ENCODE data around the gene SRRM5. TPM values are rescaled to one million over a fixed set of nuclear protein-coding genes. Genes with fewer than 3 reads are reported as not detected.

SRRM5 gene
- total and polyA plus RNA-seq, 2 of the 13 experiments (the other 11 are each of a cell fraction or from before 2014, with no cell fraction given) = 0.11 to 0.16 TPM

DNA sequence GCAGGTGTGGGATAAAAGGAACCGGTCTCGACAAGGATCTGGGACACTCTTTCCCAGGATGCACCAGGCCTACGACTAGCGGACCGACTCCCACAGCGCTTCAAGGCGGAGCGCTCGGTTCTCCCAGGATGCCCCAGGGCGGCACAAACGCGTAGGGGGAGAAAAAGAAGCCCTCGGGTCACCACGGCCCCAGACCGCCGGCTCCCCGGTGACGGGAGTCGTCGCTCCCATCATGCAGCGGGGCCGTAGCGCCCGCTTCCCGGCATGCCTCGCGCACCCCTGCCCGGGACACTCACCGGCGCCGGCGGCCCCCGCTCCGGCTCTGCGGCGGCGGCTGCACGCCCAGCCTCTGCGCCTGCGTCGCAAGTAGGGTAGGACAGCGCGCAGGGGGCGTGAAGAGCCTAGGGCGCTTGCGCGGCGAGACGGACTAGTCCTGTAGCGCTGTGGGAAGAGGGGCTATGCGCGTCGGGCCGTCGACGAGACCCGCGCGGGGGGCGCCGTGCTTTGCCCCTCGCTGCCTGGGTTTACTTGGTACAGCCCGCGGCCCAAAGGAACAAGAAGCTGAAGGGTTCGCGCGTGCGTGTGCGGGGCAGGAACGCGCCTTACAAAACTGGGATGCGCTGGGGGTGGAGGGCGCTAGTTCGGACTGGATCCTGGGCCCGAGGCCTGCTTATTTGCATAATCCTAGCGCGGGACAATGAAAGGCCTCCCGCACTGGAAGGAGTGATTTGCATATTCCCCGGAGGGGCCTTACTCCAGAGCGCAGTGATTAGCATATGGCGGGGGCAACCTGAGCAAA, 7.6 kb downstream of the SRRM5 start, which contains the start of gene ZNF428 (continued):
- TF ChIP-seq, protein P1, sequence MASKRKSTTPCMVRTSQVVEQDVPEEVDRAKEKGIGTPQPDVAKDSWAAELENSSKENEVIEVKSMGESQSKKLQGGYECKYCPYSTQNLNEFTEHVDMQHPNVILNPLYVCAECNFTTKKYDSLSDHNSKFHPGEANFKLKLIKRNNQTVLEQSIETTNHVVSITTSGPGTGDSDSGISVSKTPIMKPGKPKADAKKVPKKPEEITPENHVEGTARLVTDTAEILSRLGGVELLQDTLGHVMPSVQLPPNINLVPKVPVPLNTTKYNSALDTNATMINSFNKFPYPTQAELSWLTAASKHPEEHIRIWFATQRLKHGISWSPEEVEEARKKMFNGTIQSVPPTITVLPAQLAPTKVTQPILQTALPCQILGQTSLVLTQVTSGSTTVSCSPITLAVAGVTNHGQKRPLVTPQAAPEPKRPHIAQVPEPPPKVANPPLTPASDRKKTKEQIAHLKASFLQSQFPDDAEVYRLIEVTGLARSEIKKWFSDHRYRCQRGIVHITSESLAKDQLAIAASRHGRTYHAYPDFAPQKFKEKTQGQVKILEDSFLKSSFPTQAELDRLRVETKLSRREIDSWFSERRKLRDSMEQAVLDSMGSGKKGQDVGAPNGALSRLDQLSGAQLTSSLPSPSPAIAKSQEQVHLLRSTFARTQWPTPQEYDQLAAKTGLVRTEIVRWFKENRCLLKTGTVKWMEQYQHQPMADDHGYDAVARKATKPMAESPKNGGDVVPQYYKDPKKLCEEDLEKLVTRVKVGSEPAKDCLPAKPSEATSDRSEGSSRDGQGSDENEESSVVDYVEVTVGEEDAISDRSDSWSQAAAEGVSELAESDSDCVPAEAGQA (IDR thresholded peaks at IDR 0.05; ENCODE audit: low read depth) = 0 out of 2 replicates have a peak, but pooled peaks have one; percentile 2
- TF ChIP-seq, protein P1 (CRISPR knock-in tag; IDR thresholded peaks at IDR 0.05; ENCODE audit: borderline replicate concordance) = peak; percentile 95
- TF ChIP-seq ZNF550 (CRISPR knock-in tag; IDR thresholded peaks at IDR 0.05; ENCODE audit: borderline replicate concordance) (peak; percentile 97), KDM6A (CRISPR knock-in tag; IDR thresholded peaks at IDR 0.05; ENCODE audit: low read depth) (no peak), ZNF589 (CRISPR knock-in tag; conservative IDR thresholded peaks at IDR 0.05) (peak; percentile 68), PHF21A (CRISPR knock-in tag; IDR thresholded peaks at IDR 0.05) (peak; percentile 94), KAT2B (IDR thresholded peaks at IDR 0.05; ENCODE audit: borderline replicate concordance, low read depth, low read length) (no peak), SETDB1 (CRISPR knock-in tag; IDR thresholded peaks at IDR 0.05; ENCODE audit: borderline replicate concordance) (no peak), ZEB1 (IDR thresholded peaks at IDR 0.05; ENCODE audit: insufficient replicate concordance, low read depth) (no peak), NFKBIZ (CRISPR knock-in tag; IDR thresholded peaks at IDR 0.05) (peak; percentile 74; the same call in 1 of the 2 replicates), MIER3 (CRISPR knock-in tag; IDR thresholded peaks at IDR 0.05; ENCODE audit: borderline replicate concordance) (no peak; the same call in 1 of the 2 replicates), SRY (CRISPR knock-in tag; IDR thresholded peaks at IDR 0.05) (peak; percentile 78; the same call in 1 of the 2 replicates), TAF1 (CRISPR knock-in tag; IDR thresholded peaks at IDR 0.05) (peak; percentile 82), ESRRA (CRISPR knock-in tag; IDR thresholded peaks at IDR 0.05; ENCODE audit: low read depth) (peak; percentile 63; the same call in 1 of the 2 replicates), ELF3 (CRISPR knock-in tag; IDR thresholded peaks at IDR 0.05) (no peak), ZNF530 (CRISPR knock-in tag; IDR thresholded peaks at IDR 0.05; ENCODE audit: low read depth) (no peak), SCMH1 (CRISPR knock-in tag; IDR thresholded peaks at IDR 0.05; ENCODE audit: borderline replicate concordance) (no peak)
- TF ChIP-seq, protein P2, sequence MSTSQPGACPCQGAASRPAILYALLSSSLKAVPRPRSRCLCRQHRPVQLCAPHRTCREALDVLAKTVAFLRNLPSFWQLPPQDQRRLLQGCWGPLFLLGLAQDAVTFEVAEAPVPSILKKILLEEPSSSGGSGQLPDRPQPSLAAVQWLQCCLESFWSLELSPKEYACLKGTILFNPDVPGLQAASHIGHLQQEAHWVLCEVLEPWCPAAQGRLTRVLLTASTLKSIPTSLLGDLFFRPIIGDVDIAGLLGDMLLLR (CRISPR knock-in tag; IDR thresholded peaks at IDR 0.05) = peak; percentile 82; the same call in 1 of the 2 replicates
- TF ChIP-seq, protein P3, sequence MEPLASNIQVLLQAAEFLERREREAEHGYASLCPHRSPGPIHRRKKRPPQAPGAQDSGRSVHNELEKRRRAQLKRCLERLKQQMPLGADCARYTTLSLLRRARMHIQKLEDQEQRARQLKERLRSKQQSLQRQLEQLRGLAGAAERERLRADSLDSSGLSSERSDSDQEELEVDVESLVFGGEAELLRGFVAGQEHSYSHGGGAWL (CRISPR knock-in tag; IDR thresholded peaks at IDR 0.05) = peak; percentile 83; the same call in 1 of the 2 replicates
- TF ChIP-seq, protein P4, sequence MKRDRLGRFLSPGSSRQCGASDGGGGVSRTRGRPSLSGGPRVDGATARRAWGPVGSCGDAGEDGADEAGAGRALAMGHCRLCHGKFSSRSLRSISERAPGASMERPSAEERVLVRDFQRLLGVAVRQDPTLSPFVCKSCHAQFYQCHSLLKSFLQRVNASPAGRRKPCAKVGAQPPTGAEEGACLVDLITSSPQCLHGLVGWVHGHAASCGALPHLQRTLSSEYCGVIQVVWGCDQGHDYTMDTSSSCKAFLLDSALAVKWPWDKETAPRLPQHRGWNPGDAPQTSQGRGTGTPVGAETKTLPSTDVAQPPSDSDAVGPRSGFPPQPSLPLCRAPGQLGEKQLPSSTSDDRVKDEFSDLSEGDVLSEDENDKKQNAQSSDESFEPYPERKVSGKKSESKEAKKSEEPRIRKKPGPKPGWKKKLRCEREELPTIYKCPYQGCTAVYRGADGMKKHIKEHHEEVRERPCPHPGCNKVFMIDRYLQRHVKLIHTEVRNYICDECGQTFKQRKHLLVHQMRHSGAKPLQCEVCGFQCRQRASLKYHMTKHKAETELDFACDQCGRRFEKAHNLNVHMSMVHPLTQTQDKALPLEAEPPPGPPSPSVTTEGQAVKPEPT (CRISPR knock-in tag; IDR thresholded peaks at IDR 0.05; ENCODE audit: low read depth) = 0 out of 2 replicates have a peak, but pooled peaks have one; percentile 60

Measured in HepG2 (cell line).